ENCODE data around the gene USB1. TPM values are rescaled to one million over a fixed set of nuclear protein-coding genes. Genes with fewer than 3 reads are reported as not detected.
"Not testable (repeated sequence)": the region's sequence is repeated elsewhere in the genome, so short reads cannot be mapped to it uniquely, and the experiment has no call there.

USB1 gene
- total RNA-seq, 1 experiment from 2014 or later = 18.7 TPM

DNA sequence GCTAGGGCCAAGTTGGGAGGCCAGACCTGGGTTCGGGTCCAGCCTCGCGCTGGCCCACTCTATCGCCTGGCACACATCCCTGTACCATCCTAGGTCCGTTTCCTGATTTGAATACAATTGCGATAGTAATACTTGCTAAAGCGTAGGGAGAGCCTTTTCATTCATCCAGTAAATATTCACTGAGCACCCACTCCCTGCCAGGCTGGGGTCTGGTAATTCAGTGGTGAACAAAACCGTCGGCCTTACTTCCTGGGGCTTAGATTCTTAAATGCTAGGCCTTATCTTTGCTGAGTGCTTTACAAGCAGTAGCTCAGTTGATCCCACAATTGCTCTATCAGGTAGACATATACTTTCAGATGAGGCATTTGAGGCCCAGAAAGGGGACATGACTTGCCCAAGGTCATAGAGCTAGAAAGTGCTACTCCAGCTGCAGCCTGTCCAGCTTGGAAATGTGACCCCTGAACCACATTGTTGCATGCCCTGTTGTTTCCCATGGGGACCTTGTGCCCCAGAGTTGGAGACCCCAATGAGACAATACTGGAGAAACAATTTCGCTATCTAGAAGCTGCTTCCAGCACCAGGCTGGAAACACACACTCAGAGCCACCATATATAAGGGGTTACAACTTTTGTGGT, 691 bp downstream of the USB1 start:
- Histone ChIP-seq H3K27ac (ENCODE audit: low read length) (no peak overlapping the region), H3K9ac (ENCODE audit: low read length) (no peak overlapping the region; the same call in none of the 2 replicates)

DNA sequence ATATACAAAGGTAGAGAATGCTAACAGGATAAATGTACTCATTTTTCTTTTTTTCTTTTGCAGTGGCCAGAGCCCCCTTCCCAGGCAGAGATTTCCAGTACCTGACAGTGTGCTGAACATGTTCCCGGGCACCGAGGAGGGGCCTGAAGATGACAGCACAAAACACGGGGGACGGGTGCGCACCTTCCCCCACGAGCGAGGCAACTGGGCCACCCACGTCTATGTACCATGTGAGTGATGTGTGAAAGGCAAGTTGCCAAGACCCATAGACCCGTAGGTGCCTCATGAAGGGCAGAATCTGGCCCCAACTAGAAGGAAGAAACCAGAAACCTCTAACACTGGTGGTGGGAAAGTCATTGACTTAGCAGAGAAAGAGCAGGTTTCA, 1.2 kb downstream of the USB1 start:
- no peaks in the 10 kb centered on the region for H3K27me3 ChIP-seq (ENCODE audit: low read length)
- TF ChIP-seq CTCF (conservative IDR thresholded peaks at IDR 0.05; ENCODE audit: low read depth, low read length) (no peak), EZH2phosphoT487 (IDR thresholded peaks at IDR 0.05; ENCODE audit: borderline replicate concordance, low read length) (no peak), EZH2 (IDR thresholded peaks at IDR 0.05; ENCODE audit: low read length, unreplicated experiment) (no peak)
- no peaks in the 10 kb centered on the region for H4K20me1 ChIP-seq (ENCODE audit: low read length)
- H3K27ac ChIP-seq (ENCODE audit: low read length) = no peak overlapping the region
- intact Hi-C loops (cut with micrococcal nuclease) = loop anchor here (5.0 to 10.0 kb wide), 3 partner anchors 198 to 425 kb away; partner anchors contain the start of gene KIFC3
- H3K4me2 ChIP-seq (ENCODE audit: low read length) = peak overlapping the region; percentile 98; the same call in 1 of the 2 replicates
- 0 out of 2 replicates have a peak, but pooled peaks cover 3% of the 10 kb centered on the region for H3K79me2 ChIP-seq (ENCODE audit: low read length)
- no peak overlapping the region for H3K4me3 ChIP-seq (ENCODE audit: low read length)
- no peak for ATAC-seq
- H3K9me3 ChIP-seq (ENCODE audit: low read length) = no peaks in the 10 kb centered on the region
- H3F3A ChIP-seq (ENCODE audit: low read length, unreplicated experiment) = no peaks in the 10 kb centered on the region
- ChIA-PET CTCF (no interaction called here), POLR2A (ENCODE audit: unreplicated experiment) (no interaction called here)
- H3K9ac ChIP-seq (ENCODE audit: low read length) = no peak overlapping the region
- H3K4me1 ChIP-seq (ENCODE audit: insufficient read depth, low read length) = peaks cover 18% of the 10 kb centered on the region
- BruUV-seq (replicated peaks) = no TSS peak
- no peak for DNase-seq
- H3K9me2 ChIP-seq (replicated peaks; ENCODE audit: low read length) = no peaks in the 10 kb centered on the region
- H2AFZ ChIP-seq (ENCODE audit: low read length) = no peak overlapping the region
- peaks cover 3% of the 10 kb centered on the region; the same call in 1 of the 2 replicates for H3K36me3 ChIP-seq (ENCODE audit: low read depth, low read length)

More for the DNA sequence above, 691 bp downstream of the USB1 start:
- intact Hi-C loops (cut with micrococcal nuclease) = loop anchor here (2.0 to 10.0 kb wide), 4 partner anchors 197 to 425 kb away; partner anchors contain the start of gene KIFC3
- Histone ChIP-seq H3K79me2 (ENCODE audit: low read length) (0 out of 2 replicates have a peak, but pooled peaks cover under 1% of the 10 kb centered on the region), H3F3A (ENCODE audit: low read length, unreplicated experiment) (no peaks in the 10 kb centered on the region), H3K9me3 (ENCODE audit: low read length) (no peaks in the 10 kb centered on the region), H3K36me3 (ENCODE audit: low read depth, low read length) (peaks cover under 1% of the 10 kb centered on the region; the same call in 1 of the 2 replicates), H3K4me1 (ENCODE audit: insufficient read depth, low read length) (peaks cover 18% of the 10 kb centered on the region), H3K9me2 (replicated peaks; ENCODE audit: low read length) (no peaks in the 10 kb centered on the region), H3K27me3 (ENCODE audit: low read length) (no peaks in the 10 kb centered on the region), H3K4me2 (ENCODE audit: low read length) (peak overlapping the region; percentile 98), H2AFZ (ENCODE audit: low read length) (peak overlapping the region; percentile 42; the same call in 1 of the 2 replicates), H4K20me1 (ENCODE audit: low read length) (no peaks in the 10 kb centered on the region), H3K4me3 (ENCODE audit: low read length) (peak overlapping the region; percentile 94)
- ATAC-seq (no peak), DNase-seq (no peak)
- TF ChIP-seq CTCF (conservative IDR thresholded peaks at IDR 0.05; ENCODE audit: low read depth, low read length) (no peak), EZH2phosphoT487 (IDR thresholded peaks at IDR 0.05; ENCODE audit: borderline replicate concordance, low read length) (no peak), EZH2 (IDR thresholded peaks at IDR 0.05; ENCODE audit: low read length, unreplicated experiment) (no peak)
- TSS peak; percentile 38 for BruUV-seq (replicated peaks)
- POLR2A ChIA-PET (ENCODE audit: unreplicated experiment) = no interaction called here
- CTCF ChIA-PET = interaction anchor here (0.6 kb wide), 2 partner anchors 242 to 265 kb away, joined by 3 read pairs; no protein-coding TSS in a partner anchor

DNA sequence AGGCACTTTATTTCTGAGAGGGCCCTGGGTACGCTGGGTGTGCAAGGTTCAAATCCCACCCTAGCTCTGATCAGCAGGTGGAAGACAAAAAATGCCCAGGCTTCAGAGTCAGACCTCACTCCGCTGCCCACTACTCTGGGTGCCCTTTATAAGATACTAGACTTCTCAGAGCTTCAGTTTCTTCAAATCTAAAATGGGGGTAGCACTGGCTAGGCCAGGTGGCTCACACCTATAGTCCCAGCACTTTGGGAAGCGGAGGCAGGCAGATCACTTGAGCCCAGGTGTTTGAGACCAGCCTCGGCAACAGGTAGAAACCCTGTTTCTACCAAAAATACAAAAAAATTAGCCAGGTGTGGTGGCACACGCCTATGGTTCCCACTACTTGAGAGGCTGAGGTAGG, 1.7 kb downstream of the USB1 start:
- no peak overlapping the region for H3K9ac ChIP-seq (ENCODE audit: low read length)
- no peaks in the 10 kb centered on the region for H4K20me1 ChIP-seq (ENCODE audit: low read length)
- H3K4me1 ChIP-seq (ENCODE audit: insufficient read depth, low read length) = peaks cover 18% of the 10 kb centered on the region
- H3K27me3 ChIP-seq (ENCODE audit: low read length) = no peaks in the 10 kb centered on the region
- no peaks in the 10 kb centered on the region for H3K9me2 ChIP-seq (replicated peaks; ENCODE audit: low read length)
- ChIA-PET CTCF (no interaction called here), POLR2A (ENCODE audit: unreplicated experiment) (no interaction called here)
- no peak overlapping the region for H3K4me2 ChIP-seq (ENCODE audit: low read length)
- BruUV-seq (replicated peaks) = no TSS peak
- no peak overlapping the region for H2AFZ ChIP-seq (ENCODE audit: low read length)
- no peak overlapping the region for H3K27ac ChIP-seq (ENCODE audit: low read length)
- no peak overlapping the region for H3K4me3 ChIP-seq (ENCODE audit: low read length)
- ATAC-seq (no peak), DNase-seq (no peak)
- H3K36me3 ChIP-seq (ENCODE audit: low read depth, low read length) = peaks cover 3% of the 10 kb centered on the region; the same call in 1 of the 2 replicates
- TF ChIP-seq EZH2 (IDR thresholded peaks at IDR 0.05; ENCODE audit: low read length, unreplicated experiment) = no peak
- TF ChIP-seq CTCF (conservative IDR thresholded peaks at IDR 0.05; ENCODE audit: low read depth, low read length) = no peak
- no peak for TF ChIP-seq EZH2phosphoT487 (IDR thresholded peaks at IDR 0.05; ENCODE audit: borderline replicate concordance, low read length)
- 0 out of 2 replicates have a peak, but pooled peaks cover 3% of the 10 kb centered on the region for H3K79me2 ChIP-seq (ENCODE audit: low read length)
- no peaks in the 10 kb centered on the region for H3F3A ChIP-seq (ENCODE audit: low read length, unreplicated experiment)
- H3K9me3 ChIP-seq (ENCODE audit: low read length) = no peaks in the 10 kb centered on the region
- intact Hi-C loops (cut with micrococcal nuclease) = loop anchor here (5.0 to 10.0 kb wide), 3 partner anchors 198 to 426 kb away; partner anchors contain the start of gene KIFC3

DNA sequence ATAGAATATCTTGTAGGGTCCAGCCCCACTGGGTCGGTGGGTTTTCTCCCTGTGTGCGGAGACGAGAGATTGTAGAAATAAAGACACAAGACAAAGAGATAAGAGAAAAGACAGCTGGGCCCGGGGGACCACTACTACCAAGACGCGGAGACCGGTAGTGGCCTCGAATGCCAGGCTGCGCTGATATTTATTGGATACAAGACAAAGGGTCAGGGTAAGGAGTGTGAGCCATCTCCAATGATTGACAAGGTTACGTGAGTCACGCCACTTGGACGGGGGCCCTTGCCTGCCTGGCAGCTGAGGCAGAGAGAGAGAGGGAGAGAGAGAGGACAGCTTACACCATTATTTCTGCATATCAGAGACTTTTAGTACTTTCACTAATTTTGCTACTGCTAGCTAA, 3.5 kb downstream of the USB1 start:
- H3K36me3 ChIP-seq (ENCODE audit: low read depth, low read length); H3K4me1 ChIP-seq (ENCODE audit: insufficient read depth, low read length); BruUV-seq (replicated peaks); ATAC-seq; H3K27me3 ChIP-seq (ENCODE audit: low read length); H3K4me3 ChIP-seq (ENCODE audit: low read length); H3K9me3 ChIP-seq (ENCODE audit: low read length); H2AFZ ChIP-seq (ENCODE audit: low read length); H4K20me1 ChIP-seq (ENCODE audit: low read length); H3K9me2 ChIP-seq (replicated peaks; ENCODE audit: low read length); CTCF ChIA-PET; H3K27ac ChIP-seq (ENCODE audit: low read length); H3K79me2 ChIP-seq (ENCODE audit: low read length); H3K4me2 ChIP-seq (ENCODE audit: low read length); H3F3A ChIP-seq (ENCODE audit: low read length, unreplicated experiment); H3K9ac ChIP-seq (ENCODE audit: low read length); POLR2A ChIA-PET (ENCODE audit: unreplicated experiment): not testable (repeated sequence)
- peak; percentile 44 for DNase-seq
- intact Hi-C loops (cut with micrococcal nuclease) = loop anchor here (1.0 to 10.0 kb wide), 4 partner anchors 105 to 427 kb away; partner anchors contain the start of gene KIFC3
